Nephron progenitor cell (in vitro differentiated cells): ENCODE data around the gene MS4A12.

Experiments used
- DNase-seq: peaks from one replicate; pipeline ENCODE4 v3.0.0; 2021
- H3K27ac Mint-ChIP-seq: 2 replicates; pipeline ENCODE4 v1.8.0; 2021; ENCODE audit warnings: mild to moderate bottlenecking, moderate library complexity, mixed read lengths
- H3K27me3 Mint-ChIP-seq: 2 replicates; pipeline ENCODE4 v1.8.0; 2021; ENCODE audit warnings: mild to moderate bottlenecking, low read depth, mixed read lengths; ENCODE audit not compliant: poor library complexity
- H3K36me3 Mint-ChIP-seq: 2 replicates; pipeline ENCODE4 v1.8.0; 2021; ENCODE audit warnings: low read depth, mixed read lengths
- H3K4me1 Mint-ChIP-seq: 2 replicates; pipeline ENCODE4 v1.8.0; 2021; ENCODE audit warnings: mixed read lengths
- H3K4me3 Mint-ChIP-seq: 2 replicates; pipeline ENCODE4 v1.8.0; 2021; ENCODE audit warnings: mild to moderate bottlenecking, moderate library complexity, mixed read lengths
- H3K9me3 Mint-ChIP-seq: 2 replicates; pipeline ENCODE4 v1.8.0; 2021; ENCODE audit warnings: mild to moderate bottlenecking, moderate library complexity, mixed read lengths
- TF ChIP-seq, protein P1 (sequence below): fragments of 200-600 bp; sonication (generic); IDR thresholded peaks from 2 replicates; pipeline ENCODE4 v1.5.0; 2021; ENCODE audit warnings: antibody characterized with exemption

MS4A12 gene

GRCh38 chr11:60485987-60486386, 6.6 kb upstream of the MS4A12 start:
- Mint-ChIP-seq H3K27me3 (peaks cover 9% of the 10 kb centered on the region), H3K4me3 (no peak overlapping the region), H3K4me1 (no peaks in the 10 kb centered on the region)

DNA sequence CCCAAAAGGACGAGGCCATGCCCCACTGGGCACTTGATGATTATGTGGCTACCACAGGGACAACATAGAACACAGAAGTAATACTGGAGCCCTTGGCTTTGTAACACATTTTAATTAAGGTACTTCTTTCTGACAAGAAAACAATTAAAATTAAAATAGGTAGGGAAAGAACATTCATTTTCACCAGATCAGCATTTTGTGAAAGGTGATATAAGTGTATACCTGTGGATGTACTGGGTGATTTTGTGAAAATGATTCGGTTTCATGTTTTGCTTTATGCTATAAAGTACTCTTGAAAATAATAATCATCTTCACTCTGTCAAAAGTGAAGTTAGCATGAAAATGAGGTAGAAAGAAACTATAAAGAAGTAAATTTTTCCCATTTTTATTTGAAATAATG, 876 bp downstream of the MS4A12 start:
- peaks cover 2% of the 10 kb centered on the region for H3K4me1 Mint-ChIP-seq
- no peak for DNase-seq
- H3K27ac Mint-ChIP-seq, result no peak overlapping the region
- TF ChIP-seq, protein P1, sequence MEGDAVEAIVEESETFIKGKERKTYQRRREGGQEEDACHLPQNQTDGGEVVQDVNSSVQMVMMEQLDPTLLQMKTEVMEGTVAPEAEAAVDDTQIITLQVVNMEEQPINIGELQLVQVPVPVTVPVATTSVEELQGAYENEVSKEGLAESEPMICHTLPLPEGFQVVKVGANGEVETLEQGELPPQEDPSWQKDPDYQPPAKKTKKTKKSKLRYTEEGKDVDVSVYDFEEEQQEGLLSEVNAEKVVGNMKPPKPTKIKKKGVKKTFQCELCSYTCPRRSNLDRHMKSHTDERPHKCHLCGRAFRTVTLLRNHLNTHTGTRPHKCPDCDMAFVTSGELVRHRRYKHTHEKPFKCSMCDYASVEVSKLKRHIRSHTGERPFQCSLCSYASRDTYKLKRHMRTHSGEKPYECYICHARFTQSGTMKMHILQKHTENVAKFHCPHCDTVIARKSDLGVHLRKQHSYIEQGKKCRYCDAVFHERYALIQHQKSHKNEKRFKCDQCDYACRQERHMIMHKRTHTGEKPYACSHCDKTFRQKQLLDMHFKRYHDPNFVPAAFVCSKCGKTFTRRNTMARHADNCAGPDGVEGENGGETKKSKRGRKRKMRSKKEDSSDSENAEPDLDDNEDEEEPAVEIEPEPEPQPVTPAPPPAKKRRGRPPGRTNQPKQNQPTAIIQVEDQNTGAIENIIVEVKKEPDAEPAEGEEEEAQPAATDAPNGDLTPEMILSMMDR, result no peak
- no peaks in the 10 kb centered on the region for H3K9me3 Mint-ChIP-seq
- no peak overlapping the region for H3K4me3 Mint-ChIP-seq
- no peaks in the 10 kb centered on the region for H3K36me3 Mint-ChIP-seq
- no peaks in the 10 kb centered on the region for H3K27me3 Mint-ChIP-seq

More at GRCh38 chr11:60485987-60486386, 6.6 kb upstream of the MS4A12 start:
- TF ChIP-seq, protein P1, result peak; percentile 48
- DNase-seq, result peak; percentile 19
- Mint-ChIP-seq H3K27ac (peak overlapping the region; percentile 60), H3K9me3 (no peaks in the 10 kb centered on the region), H3K36me3 (no peaks in the 10 kb centered on the region)

DNA sequence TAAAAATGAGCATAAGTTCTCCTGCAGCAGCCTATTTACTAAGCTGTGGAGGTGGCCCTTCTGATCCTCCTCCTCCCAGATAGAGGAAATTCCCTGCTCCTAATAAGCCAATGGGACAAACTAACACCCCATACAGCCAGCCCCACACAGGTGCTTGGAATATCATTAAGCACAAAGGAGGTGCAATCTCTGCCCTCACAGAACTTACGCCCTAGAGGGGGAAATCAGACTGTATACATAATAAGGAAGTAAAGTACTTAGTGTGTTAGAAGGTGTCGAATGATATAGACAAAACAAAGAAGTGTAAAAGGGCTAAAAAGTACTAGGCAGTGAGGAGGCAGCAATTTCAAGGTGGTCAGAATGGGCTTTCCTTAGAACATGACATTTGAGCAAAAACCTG, 5.8 kb downstream of the MS4A12 start:
- DNase-seq, result no peak
- H3K27ac Mint-ChIP-seq, result peak overlapping the region; percentile 3
- H3K4me3 Mint-ChIP-seq, result no peak overlapping the region
- H3K36me3 Mint-ChIP-seq, result no peaks in the 10 kb centered on the region
- TF ChIP-seq, protein P1, result no peak
- H3K4me1 Mint-ChIP-seq, result peaks cover 6% of the 10 kb centered on the region
- H3K9me3 Mint-ChIP-seq, result no peaks in the 10 kb centered on the region
- no peaks in the 10 kb centered on the region for H3K27me3 Mint-ChIP-seq

- H3K9me3 Mint-ChIP-seq, result no peaks in the 10 kb centered on the region
- peaks cover 6% of the 10 kb centered on the region for H3K4me1 Mint-ChIP-seq
- no peak overlapping the region for H3K4me3 Mint-ChIP-seq
- TF ChIP-seq, protein P1, result no peak
- no peaks in the 10 kb centered on the region for H3K36me3 Mint-ChIP-seq
- H3K27me3 Mint-ChIP-seq, result no peaks in the 10 kb centered on the region
- H3K27ac Mint-ChIP-seq, result no peak overlapping the region
- no peak for DNase-seq
Observed at GRCh38 chr11:60498853-60499252, 6.3 kb downstream of the MS4A12 start.

DNA sequence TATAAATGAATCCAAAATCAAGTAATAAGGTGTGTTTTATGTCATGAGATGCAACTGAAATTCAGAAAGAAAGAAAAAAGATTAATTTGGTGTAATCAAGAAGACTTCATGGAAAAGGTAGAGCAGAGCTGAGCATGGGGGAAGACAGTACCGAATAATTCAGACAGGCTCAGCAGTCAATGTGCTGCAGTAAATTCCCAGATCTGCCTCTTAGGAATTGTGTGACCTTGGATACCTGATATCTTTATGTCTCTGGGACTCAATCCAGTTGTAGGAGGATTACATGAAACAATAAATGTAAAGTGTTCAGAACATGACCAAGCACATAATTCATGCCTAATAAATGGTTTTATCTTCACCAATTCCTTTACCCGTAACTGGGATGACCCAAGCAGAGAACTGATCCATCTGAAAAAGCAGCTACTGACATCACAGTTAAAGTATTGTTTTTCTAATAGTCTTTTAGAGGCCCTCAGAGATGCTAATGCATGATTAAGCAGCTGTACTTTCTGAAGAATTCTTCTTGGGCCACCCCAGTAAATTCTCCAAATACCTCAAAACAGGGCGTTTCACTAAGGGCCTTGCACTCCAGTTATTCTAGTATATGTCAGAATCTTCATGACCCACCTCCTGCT, 7.8 kb downstream of the MS4A12 start:
- Mint-ChIP-seq H3K27me3 (no peaks in the 10 kb centered on the region), H3K36me3 (no peaks in the 10 kb centered on the region), H3K4me3 (no peak overlapping the region), H3K27ac (no peak overlapping the region), H3K9me3 (peaks cover 5% of the 10 kb centered on the region), H3K4me1 (peaks cover 11% of the 10 kb centered on the region)
- TF ChIP-seq, protein P1, result no peak
- DNase-seq, result no peak

- H3K4me3 Mint-ChIP-seq, result no peak overlapping the region
- H3K4me1 Mint-ChIP-seq, result peaks cover 11% of the 10 kb centered on the region
- TF ChIP-seq, protein P1, result no peak
- H3K9me3 Mint-ChIP-seq, result peaks cover 5% of the 10 kb centered on the region
- H3K27me3 Mint-ChIP-seq, result no peaks in the 10 kb centered on the region
- H3K36me3 Mint-ChIP-seq, result no peaks in the 10 kb centered on the region
- no peak for DNase-seq
- H3K27ac Mint-ChIP-seq, result no peak overlapping the region
Observed at GRCh38 chr11:60502221-60502775, 9.7 kb downstream of the MS4A12 start.
